Endothelial cell of umbilical vein (primary cell): ENCODE measurements around the gene STYXL1. TPM values are rescaled to one million over a fixed set of nuclear protein-coding genes. Genes with fewer than 3 reads are reported as not detected.

Experiments
- BruUV-seq: library from RNA; stranded (reverse); fragments of 400-500 nt; replicated peaks from 2 replicates; lab custom pipeline; 2021; lab: Mats Ljungman, UMichigan
- CTCF ChIA-PET: fragments of 300-600, 350-600 bp; sonication (Branson Sonifier 250); formaldehyde crosslinking; loops from one replicate; lab custom pipeline; 2021; ENCODE audit warnings: antibody characterized with exemption, inconsistent platforms; lab: Charles Lee
- POLR2A ChIA-PET: fragments of 300-600, 350-600 bp; sonication (Branson Sonifier 250); formaldehyde crosslinking; loops from one replicate; lab custom pipeline; 2021; ENCODE audit warnings: antibody characterized with exemption, inconsistent platforms; lab: Charles Lee
- DNase-seq: peaks from one replicate; pipeline ENCODE4 v3.0.0-alpha.2; 2011; ENCODE audit warnings: low read depth, low spot score
- FAIRE-seq: peaks from 2 replicates; lab custom pipeline; 2011; peaks lifted over from hg19 to GRCh38; lab: Jason Lieb, UNC
- H2AFZ ChIP-seq: 2 replicates; pipeline ENCODE4 v1.6.0; 2012; ENCODE audit warnings: low read depth, low read length, control low read depth, inconsistent platforms
- H3K27ac ChIP-seq: 2 replicates; pipeline ENCODE4 v1.5.1; 2011; ENCODE audit warnings: low read depth, mild to moderate bottlenecking, control low read depth, low read length, moderate library complexity; ENCODE audit not compliant: insufficient read depth
- H3K27me3 ChIP-seq, 2 experiments: 2 replicates each; pipeline versions ENCODE4 v1.6.0 to v1.6.1; 2011; ENCODE audit warnings: low read length in 2 of 2, mixed read lengths in 1 of 2; ENCODE audit not compliant: control insufficient read depth in 2 of 2, insufficient read depth in 2 of 2
- H3K36me3 ChIP-seq, 2 experiments: 2 replicates in 1 of 2; 3 replicates in 1 of 2; pipeline ENCODE4 v1.5.1; 2011; ENCODE audit warnings: low read length in 2 of 2, mild to moderate bottlenecking in 1 of 2, moderate library complexity in 1 of 2; ENCODE audit not compliant: control insufficient read depth in 2 of 2, insufficient read depth in 2 of 2; ENCODE audit errors: extremely low read depth in 1 of 2
- H3K4me1 ChIP-seq: 3 replicates; pipeline ENCODE4 v1.5.1; 2011; ENCODE audit warnings: mild to moderate bottlenecking, low read length; ENCODE audit not compliant: control insufficient read depth, insufficient read depth; ENCODE audit errors: extremely low read depth
- H3K4me2 ChIP-seq: 2 replicates; pipeline ENCODE4 v1.6.1; 2011; ENCODE audit warnings: low read length, control low read depth, mixed read lengths; ENCODE audit not compliant: insufficient read depth
- H3K4me3 ChIP-seq, 3 experiments: fragments of 200-600 bp in 1 of 3; sonication (generic), shearing (Covaris generic) in 1 of 3; replicated peaks in 1 of 3; 2 replicates each; pipeline ENCODE4 v1.5.1; 2011 to 2016; ENCODE audit warnings: control low read depth in 3 of 3, low read length in 3 of 3, mild to moderate bottlenecking in 2 of 3, inconsistent platforms in 1 of 3, low read depth in 1 of 3, moderate library complexity in 1 of 3; ENCODE audit not compliant: insufficient read depth in 1 of 3
- H3K79me2 ChIP-seq: 2 replicates; pipeline ENCODE4 v1.6.0; 2012; ENCODE audit warnings: low read length, inconsistent platforms; ENCODE audit not compliant: control insufficient read depth, insufficient read depth
- H3K9ac ChIP-seq: replicated peaks from 2 replicates; pipeline ENCODE3; 2011; ENCODE audit warnings: low read length, control low read depth; ENCODE audit not compliant: insufficient read depth; ENCODE audit errors: extremely low read depth
- H3K9me1 ChIP-seq: replicated peaks from 3 replicates; pipeline ENCODE4 v1.6.0; 2011; ENCODE audit warnings: mild to moderate bottlenecking, low read length; ENCODE audit not compliant: control insufficient read depth, insufficient read depth; ENCODE audit errors: extremely low read depth
- H3K9me3 ChIP-seq: replicated peaks from 2 replicates; pipeline ENCODE4 v1.5.1; 2012; ENCODE audit warnings: low read length, inconsistent platforms; ENCODE audit not compliant: control insufficient read depth, insufficient read depth
- H4K20me1 ChIP-seq: replicated peaks from 2 replicates; pipeline ENCODE3; 2011; ENCODE audit warnings: mild to moderate bottlenecking, low read length; ENCODE audit not compliant: control insufficient read depth, insufficient read depth; ENCODE audit errors: extremely low read depth
- CTCF ChIP-seq, 2 donors: IDR thresholded peaks; 1 replicate in 1 of 2; 2 replicates in 1 of 2; pipeline ENCODE4 v1.5.1; 2011; ENCODE audit warnings: low read length in 2 of 2, mild to moderate bottlenecking in 2 of 2, moderate library complexity in 2 of 2, control low read depth in 1 of 2, inconsistent platforms in 1 of 2, low read depth in 1 of 2; ENCODE audit not compliant: insufficient read depth in 1 of 2; ENCODE audit errors: extremely low read depth in 1 of 2
- FOS ChIP-seq: IDR thresholded peaks from 2 replicates; pipeline ENCODE4 v1.6.1; 2011; ENCODE audit warnings: mild to moderate bottlenecking, low read length, moderate library complexity, borderline replicate concordance; ENCODE audit not compliant: insufficient read depth
- GATA2 ChIP-seq: IDR thresholded peaks from 2 replicates; pipeline ENCODE4 v1.7.0; 2011; ENCODE audit warnings: low read depth, mild to moderate bottlenecking, moderate library complexity, mixed read lengths, low read length; ENCODE audit not compliant: insufficient read length, insufficient read depth
- JUN ChIP-seq: IDR thresholded peaks from 2 replicates; pipeline ENCODE4 v1.6.1; 2011; ENCODE audit warnings: borderline replicate concordance, low read depth; ENCODE audit not compliant: insufficient read length, insufficient read depth
- MAX ChIP-seq: IDR thresholded peaks from 2 replicates; pipeline ENCODE4 v1.6.1; 2011; ENCODE audit not compliant: insufficient read depth, insufficient read length
- MYC ChIP-seq: IDR thresholded peaks from one replicate; pipeline ENCODE4 v1.6.1; 2011; ENCODE audit warnings: mild to moderate bottlenecking, low read depth, low read length
- POLR2AphosphoS5 ChIP-seq: IDR thresholded peaks from 2 replicates; pipeline ENCODE4 v1.6.1; 2012; ENCODE audit warnings: low read depth, mild to moderate bottlenecking, control low read depth, low read length, moderate library complexity; ENCODE audit not compliant: insufficient read depth
- dilution Hi-C: fragments of 300-500 bp; cut with MboI; formaldehyde crosslinking; loops from one replicate; pipeline ENCODE4 v1.15.0; 2019; ENCODE audit warnings: low sequenced_read_pairs; ENCODE audit not compliant: extremely low pct_ligation_motif_present
- intact Hi-C: fragments of 100-400 bp; cut with micrococcal nuclease; formaldehyde crosslinking; loops from one replicate; pipeline ENCODE4 v1.10.0; 2022
- polyA plus RNA-seq, 4 experiments: library from polyadenylated mRNA; depleted of rRNA in 3 of 4; stranded (reverse) in 3 of 4; unstranded in 1 of 4; fragments of >200 nt; gene quantifications; 2 replicates each; pipeline versions ENCODE4 v1.2.1 to v1.2.3, GENCODE V29; 2011 to 2012; ENCODE audit warnings: missing spikeins in 1 of 4
- total RNA-seq: library from RNA; stranded (reverse); gene quantifications from 2 replicates; pipeline ENCODE4 v1.2.3, GENCODE V29; 2021

STYXL1 gene
- total and polyA plus RNA-seq, 2 donors (not counting 3 experiments of a cell fraction or from before 2014, with no cell fraction given): 23.0 to 67.6 TPM

- ChIA-PET POLR2A (interaction anchor here (0.6 to 0.7 kb wide), 2 partner anchors 24 to 35 kb away, joined by 3 to 9 read pairs; no protein-coding TSS in a partner anchor), CTCF (interaction anchor here (1.3 kb wide), 1 partner anchor 122 kb away, joined by 4 read pairs; no protein-coding TSS in a partner anchor)
- no peaks in the 10 kb centered on the region for H3K9me3 ChIP-seq
- no peak for TF ChIP-seq GATA2
- TF ChIP-seq JUN: no peak
- no peak for TF ChIP-seq POLR2AphosphoS5
- no peak for TF ChIP-seq CTCF (IDR thresholded peaks at IDR 0.05; ENCODE audit: extremely low read depth in 1 of 2, insufficient read depth in 1 of 2, low read depth in 1 of 2, low read length in 2 of 2)
- TF ChIP-seq MYC: no peak
- no peak for TF ChIP-seq FOS
- no peak for TF ChIP-seq MAX
- no peaks in the 10 kb centered on the region for H3K79me2 ChIP-seq
- H3K9me1 ChIP-seq: no peaks in the 10 kb centered on the region
- no peak overlapping the region for H2AFZ ChIP-seq
- no peaks in the 10 kb centered on the region for H4K20me1 ChIP-seq
- H3K36me3 ChIP-seq: peaks cover 4 to 43% of the 10 kb centered on the region in 2 experiments
- BruUV-seq: no TSS peak
- FAIRE-seq: no peak
- no peak overlapping the region for H3K4me3 ChIP-seq
- H3K9ac ChIP-seq: no peak overlapping the region
- dilution Hi-C loops (no loop called here), intact Hi-C loops (no loop called here)
- H3K27ac ChIP-seq: no peak overlapping the region
- H3K4me1 ChIP-seq: no peaks in the 10 kb centered on the region
- H3K27me3 ChIP-seq: no peaks in the 10 kb centered on the region
- peak; percentile 14 for DNase-seq
- H3K4me2 ChIP-seq: no peak overlapping the region
Measured at GRCh38 chr7:75988568-75989499, 59.0 kb downstream of the STYXL1 start.
